Measurements from ENCODE around the gene NR3C1.
"Not testable (repeated sequence)": the region's sequence is repeated elsewhere in the genome, so short reads cannot be mapped to it uniquely, and the experiment has no call there.

The NR3C1 gene

DNA sequence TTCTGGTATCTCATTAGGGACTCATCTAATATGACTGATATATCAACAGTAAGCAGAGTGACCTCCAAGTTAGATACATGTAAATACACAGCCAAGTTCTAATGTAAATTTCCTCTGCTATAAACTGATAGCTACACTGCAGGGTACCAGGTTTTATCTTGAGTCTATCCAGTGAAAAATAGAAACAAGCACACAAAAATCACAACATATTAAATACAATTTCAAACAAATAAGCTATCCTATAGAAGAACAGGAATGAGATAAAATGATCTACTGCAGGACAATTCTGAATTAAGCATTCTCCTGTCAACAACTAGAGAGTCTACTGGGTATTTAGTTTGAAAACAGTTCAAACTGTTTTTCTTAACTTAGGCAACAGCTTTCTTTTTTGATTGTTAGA lies 42.7 kb downstream of the NR3C1 start:
- no peak for DNase-seq

DNA sequence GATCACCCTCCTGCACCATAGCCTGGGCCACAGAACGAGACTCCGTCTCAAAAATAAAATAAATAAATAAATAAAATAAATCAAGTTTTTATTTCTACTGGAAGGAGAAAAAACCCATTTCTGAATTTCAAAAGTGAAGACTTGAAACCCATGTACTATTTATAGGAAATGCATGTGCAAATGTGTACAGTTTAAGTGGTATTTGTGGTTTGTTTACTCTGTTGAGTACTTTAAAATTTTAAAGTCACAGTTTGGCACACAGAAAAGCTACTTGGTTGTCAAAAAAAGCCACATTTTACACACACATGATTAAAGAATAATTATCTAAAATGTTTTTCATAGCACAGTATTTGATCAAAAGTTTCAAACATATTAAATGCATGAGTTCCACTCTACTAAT lies 43.6 kb downstream of the NR3C1 start:
- DNase-seq: no peak

DNA sequence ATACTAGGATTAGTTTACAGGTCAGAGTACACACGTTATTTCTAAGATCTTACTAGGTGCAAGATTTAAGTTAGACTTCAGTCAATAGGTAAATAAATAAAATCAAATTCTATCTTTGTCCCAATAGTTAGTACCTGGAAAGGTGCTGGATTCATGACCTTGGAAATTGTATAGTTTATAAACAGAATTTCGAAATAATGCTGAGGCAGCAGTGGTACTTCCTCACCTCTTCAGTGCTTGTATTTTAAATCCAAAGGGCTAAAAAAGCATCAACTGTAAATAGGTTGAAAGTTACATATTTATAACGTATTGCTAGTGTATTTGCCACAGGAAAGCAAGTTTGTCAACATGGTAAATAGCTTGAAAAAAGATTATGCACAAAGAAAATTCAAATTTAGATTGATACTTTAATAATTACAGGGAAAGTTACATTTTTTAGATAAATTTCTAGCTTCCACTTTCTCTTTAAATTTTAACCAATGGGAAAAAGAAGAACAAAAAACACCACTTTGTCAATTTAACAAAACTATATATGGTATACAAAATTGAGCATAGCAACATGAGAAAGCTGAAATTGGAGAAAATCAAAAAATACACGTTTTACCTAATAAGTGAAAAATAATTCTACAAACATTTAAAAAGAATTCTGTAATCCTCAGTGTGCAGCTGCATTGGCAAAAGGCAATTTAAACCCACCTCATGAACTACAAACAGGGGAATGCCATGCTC lies 46.5 kb downstream of the NR3C1 start:
- DNase-seq: no peak

DNA sequence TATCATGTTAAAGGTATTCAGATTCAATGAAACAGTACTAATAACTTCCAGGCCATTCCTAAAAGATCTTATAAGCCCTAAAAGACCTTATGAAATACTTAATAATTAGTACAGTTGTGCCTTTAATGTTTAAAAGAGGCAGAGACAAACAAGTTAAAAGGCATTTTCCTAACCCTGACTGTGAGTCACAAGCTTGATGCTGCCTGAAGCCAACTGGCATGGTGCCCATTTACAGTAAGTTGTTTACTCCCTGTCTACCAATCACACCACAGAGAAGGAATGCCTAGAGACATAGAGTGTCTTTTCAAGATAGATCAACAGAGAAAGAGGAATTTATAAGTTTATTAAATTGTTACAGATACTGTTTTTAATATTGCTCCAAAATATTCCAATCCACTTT lies 47.8 kb downstream of the NR3C1 start:
- DNase-seq: peak in 2 of 4 experiments; percentile 3 to 37

DNA sequence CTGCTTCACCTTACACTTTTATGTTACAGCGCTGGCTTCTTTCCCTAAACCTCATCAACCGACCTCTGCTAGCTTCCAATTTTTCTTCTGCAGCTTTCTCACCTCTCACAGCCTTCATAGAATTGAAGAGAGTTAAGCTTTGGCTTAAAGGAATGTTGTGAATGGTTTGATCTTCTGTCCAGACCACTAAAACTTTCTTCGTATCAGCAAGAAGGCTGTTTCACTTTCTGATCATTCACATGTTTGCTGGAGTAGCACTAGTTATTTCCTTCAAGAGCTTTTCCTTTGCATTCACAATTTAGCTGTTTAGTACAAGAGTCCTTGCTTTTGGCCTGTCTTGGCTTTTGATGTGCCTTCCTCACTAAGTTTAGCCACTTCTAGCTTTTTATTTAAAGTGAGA lies 49.5 kb downstream of the NR3C1 start:
- DNase-seq: no peak

DNA sequence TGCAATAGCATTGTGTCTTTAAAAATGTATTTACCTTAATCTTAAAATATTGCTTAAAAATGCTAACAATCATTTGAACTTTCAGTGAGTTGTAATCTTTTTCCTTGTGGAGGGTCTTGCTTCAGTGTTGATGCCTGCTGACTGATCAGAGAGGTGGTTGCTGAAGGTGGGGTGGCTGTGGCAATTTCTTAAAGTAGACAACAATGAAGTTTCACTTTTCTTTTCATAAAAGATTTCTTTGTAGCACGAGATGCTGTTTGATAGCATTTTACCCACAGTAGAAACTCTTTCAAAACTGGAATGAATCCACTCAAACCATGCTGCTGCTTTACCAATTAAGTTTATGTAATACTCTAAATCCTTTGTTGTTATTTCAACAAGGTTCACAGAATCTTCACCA lies 50.8 kb downstream of the NR3C1 start:
- peak in 1 of 4 experiments; percentile 2 for DNase-seq

DNA sequence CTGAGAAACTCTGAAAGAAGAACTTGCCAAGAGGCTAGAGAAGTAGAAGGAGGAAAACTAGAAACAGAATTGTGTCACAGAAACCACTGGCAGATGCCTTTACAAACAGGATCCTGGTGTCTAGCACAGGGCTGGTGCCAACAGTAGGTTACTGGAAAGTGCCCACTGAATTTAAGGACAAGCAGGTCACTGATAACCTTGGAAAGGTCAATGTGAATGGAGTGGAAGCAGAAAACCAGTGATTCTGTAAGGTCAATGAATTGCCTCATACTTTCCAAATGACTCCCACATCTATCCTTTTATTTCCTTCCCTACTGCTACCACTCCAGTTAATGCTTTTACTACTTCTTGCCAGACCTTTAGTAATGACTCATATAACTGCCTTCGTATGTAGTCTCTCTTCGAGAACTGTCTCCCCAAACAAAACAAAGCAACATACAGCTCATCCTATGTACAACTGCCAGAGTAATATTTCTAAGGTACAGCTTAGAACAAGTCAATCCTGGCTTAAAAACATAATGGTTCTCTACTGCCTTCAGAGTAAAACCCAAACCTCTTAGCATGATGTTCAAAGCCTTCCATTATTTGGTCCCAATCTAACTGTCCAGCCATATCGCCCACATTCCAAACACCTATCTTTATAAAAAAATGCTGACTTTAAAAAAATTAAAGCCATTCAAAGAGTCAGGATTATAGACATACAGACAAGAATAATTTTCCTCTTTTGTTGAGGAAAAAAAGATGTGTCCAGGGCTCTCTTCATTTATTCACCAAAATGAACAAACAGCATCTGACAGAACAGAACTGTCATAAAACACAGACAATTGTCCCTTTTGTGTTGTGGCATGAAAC lies 52.5 kb downstream of the NR3C1 start:
- no peak for DNase-seq

DNA sequence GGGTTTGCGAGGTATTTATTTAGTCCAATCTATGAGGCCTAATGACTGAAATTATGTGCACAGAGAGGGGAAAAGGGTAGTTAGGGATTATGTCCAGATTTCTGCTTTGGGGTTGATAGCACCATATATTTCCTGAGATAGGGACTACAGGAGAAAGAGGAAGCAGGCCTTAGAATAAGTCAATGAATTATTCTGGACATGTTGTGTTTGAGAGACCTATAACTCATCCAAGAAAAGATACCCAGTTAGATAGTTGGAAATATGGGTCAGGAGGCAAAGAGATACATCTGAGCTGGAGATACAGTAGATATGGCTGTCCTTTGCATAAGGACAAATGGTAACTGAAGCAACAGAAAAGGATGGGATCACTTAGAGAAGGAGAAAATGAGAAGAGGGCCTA lies 53.1 kb downstream of the NR3C1 start:
- DNase-seq: no peak

DNA sequence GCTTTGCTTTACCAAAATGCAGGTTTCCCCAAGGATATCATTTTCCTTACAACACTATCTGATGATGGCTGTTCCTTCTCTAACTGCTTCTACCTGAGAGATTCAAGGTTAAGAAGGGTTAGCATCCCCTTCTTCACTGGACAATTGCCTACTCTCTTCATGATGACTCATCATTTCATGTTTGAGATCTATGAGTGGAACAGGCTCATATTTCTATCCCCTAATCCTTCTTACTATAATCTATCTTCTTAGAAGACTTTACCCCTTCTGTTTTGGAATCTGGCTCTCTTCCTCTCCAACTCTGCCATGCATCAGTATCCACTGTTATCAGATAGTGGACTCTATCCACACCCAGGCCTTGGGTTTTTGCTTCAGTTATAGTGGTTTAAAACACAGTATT lies 54.3 kb downstream of the NR3C1 start:
- DNase-seq: no peak

DNA sequence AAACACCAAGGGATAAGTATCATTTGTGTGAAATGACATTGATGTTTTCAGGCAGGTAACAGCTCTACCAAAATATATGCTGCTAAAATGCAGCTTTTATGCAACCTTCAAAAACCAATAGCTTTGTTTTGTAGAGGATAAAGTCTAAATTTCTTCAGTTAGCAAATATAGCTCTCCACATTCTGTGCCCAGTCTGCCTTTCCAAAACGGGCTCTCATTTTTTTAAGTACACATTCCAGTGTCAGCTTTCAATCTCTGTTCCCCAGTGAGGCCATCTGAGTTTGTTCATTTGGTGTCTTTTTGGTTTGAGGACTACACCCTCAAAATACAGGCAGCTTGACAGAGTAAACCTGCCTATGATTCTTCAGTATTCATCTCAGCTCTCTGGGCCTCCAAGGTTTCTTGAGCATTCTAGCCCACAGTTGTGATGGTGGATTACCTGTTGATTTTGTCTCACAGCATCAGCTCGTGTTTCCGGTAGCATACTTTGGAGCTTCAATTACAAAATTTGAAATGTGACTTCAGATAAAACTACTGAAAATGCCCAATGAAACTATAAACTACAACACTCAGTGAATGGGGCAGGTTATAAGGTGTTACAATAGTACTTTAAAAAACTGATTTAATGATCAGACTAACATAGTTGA lies 55.7 kb downstream of the NR3C1 start:
- DNase-seq: no peak

DNA sequence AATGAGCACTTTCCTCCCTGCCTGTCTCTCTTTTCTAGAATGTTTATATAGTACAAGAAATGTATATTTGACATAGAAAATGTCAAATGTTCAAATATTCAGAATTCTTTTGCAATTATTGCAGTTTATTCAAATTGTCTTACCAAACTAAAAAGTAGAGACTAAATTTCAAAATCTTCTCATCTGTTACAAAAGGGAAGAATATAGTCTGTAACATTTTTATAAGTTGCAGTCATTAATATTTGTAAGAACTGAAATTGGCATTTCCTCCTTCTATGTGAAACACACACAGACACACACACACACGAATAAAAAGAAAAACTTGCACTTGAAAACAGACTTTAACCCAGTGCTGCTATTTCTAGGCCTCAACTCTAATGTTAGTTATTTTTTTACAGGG lies 56.4 kb downstream of the NR3C1 start:
- no peak for DNase-seq

DNA sequence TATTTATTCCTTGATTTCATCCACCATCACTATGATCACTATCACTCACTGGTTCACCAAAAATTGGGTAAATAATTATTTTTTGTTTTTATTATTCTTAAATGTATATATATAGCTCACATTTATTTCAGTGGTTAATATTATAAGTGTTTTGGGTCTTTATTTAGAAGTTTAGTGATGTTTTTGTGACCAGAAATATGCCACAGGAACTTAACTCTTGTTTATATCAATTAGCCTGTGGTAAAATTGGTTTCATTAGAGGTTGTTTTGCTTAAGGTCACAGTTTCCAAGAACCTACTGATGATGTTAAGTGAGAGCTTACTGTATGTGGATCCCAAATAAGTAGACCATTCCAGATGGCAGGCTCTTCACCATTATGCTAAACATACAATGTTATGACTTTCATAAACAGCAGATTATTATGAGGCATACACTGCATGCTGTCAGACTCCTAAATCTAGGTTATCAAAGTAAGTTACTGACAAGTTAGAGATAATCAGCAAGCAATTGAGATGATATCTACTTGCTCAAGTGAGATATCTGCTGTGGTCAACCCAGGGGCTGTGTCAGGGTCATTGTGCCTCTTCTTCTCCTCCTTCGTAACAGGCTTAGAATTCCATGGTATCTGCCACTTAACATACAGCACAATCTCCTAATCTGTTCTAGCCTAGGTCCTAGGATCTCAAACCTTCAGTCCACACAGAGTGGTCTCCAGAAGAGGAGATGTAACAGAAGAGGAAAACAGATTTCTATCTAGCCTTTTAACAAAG lies 57.6 kb downstream of the NR3C1 start:
- DNase-seq: no peak

DNA sequence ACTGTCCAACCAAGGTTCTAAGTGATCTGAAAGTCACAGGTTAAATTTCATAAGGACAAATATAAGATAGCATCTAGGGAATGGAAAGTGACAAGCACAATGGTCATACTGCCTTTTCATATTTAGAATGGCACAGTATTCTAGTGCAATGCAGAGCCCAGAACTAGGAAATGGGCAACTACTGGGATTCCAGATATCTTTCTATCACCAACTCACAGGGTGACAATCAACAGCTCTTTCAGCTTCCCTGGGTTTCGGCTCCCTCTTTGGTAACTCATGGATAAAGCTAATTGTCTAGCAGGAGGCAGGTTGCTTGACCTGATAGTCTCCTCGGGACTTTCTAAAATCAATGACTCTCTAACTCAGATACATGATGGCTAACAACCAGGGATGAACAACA lies 60.4 kb downstream of the NR3C1 start:
- no peak for DNase-seq

DNA sequence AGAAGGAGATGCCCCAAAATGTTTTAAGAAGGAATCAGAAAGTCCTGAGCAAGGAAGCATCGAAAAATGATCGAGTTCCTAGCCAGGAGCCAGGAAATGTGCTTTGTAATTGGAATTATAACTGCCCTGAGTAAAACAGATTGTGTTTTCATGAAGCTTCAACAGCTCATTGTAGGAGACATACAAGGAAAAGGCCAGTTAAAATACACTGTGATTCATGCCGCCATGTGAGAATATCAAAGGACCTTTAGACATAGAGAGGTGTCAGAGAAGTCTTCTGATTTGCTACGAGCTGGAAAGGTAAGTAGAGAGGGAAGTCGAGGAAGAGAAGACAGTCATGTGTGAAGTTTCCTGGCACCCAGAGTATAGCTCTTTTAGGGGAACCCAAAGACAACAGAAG lies 60.9 kb downstream of the NR3C1 start:
- no peak for DNase-seq

DNA sequence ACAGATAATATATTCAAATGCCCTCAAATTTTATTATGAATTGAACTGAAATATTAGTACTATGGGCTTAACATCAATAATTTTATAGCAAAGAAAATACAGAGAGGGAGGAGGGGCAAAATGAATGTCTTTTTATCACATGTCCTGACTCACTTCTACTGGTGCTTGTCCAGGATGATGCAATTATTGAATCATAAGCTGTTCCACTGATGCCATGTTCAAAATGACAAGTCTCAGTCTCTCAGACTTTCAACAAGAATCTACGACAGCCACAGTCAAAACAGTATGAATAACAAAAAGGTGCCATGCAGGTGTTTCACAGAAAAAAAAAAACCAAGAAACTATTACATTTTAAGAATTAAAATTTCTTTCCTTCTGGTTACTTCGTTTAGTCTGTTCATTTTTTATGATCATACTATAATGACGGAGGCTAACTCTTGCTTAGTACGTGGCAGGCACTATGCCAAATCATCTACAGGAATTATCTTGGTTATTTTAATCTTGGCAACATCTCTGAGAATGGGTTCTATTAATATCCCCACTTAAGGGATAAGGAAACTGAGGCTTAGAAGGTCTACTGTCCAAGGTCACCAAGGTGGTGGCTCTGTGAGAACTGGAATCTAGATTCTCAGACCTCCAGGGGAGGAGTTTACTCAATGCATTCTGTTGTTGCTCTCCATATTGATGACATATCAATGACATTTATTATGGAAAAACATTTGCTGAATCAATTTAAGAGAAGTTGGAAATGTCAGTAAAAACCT lies 61.5 kb downstream of the NR3C1 start:
- DNase-seq: no peak

DNA sequence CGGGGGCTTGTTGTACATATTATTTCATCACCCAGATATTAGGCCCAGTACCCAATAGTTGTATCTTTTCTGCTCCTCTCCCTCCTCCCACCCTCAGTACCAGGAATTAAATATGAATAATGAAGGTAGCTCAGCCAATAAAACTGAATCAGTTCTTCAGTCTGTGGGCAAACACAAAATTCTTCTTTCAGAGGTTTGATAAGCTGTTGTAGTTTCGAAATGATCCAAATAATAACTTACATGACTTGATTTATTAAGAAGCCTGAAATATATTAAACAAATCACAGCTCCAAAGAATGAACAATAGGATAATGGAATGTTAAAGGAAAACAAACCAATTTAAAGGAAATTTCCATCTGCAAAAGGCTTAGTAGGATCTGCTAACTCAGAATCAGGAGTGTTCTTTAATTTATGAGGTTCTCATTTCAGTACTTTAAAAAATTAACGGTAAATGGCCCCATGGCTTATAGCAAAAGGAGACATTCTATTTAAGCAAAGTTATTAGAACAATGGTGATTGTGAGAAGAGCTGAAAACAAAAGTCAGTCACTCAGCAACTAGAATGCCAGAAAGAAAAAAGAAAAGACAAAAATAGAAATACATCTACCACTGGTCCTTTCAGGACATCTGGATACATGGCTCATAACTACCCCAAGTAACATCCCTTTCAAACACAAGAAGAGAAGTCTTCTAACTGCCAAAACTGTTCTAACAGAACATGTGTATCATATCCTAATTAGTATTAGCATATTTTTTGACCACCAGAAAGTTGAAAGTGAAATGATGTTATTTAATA lies 62.4 kb downstream of the NR3C1 start:
- no peak for DNase-seq

DNA sequence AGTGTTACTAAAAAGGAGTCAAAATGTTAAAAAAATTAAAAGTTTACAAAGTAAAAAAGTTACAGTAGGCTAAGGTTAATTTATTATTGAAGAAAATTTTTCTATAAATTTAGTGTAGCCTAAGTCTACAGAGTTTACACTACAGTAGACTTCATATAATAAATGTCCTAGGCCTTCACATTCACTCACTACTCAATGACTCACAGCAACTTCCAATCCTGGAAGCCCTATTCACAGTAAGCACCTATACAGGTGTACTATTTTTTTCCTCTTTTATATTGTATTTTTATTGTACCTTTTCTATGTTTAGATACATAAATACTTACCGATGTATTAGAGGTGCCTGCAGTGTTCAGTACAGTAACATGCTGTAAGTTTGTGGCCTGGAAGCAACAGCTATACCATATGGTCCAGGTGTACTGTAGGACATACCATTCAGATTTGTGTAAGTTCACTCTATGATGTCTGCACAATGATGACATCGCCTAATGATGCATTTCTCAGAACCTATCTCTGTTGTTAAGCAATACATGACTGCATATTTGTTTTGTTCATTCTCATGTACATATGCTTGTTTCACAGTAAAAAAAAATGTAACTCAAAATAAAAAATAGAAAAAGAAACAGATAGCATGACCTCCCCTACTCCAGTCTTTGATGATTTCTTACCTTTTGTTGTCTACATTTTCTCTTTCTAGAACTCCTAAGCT lies 64.7 kb downstream of the NR3C1 start:
- DNase-seq: no peak

DNA sequence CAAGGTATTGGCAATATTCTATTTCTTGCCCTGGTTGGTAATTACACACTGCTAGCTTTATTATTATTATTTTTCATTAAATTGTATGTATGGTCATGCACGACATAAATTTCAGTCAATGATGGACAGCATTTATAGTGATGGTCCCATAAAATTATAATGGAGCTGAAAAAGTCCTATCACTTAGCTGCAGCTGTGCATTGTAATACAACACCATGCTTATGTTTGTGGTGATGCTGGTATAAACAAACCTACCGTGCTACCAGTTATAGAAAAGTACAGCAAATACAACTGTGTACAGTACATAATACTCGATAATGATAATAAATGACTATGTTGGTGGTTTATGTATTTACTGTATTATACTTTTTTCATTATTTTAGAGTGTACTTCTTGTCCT lies 65.5 kb downstream of the NR3C1 start:
- no peak for DNase-seq

DNA sequence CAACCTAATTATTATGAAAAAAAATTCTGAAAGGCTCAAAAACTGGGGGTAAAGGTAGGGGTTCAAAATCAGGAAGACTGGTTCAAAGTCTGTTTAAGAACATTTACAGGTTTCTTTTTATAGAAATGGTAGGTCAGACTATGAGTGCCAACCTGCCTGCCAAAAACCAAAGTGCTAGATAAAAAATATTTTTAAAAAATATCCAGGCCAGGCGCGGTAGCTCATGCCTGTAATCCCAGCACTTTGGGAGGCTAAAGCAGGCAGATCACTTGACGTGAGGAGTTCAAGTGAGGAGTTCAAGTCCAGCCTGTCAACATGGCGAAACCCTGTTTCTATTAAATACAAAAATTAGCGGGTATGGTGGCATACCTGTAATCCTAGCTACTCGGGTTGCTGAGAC lies 67.0 kb downstream of the NR3C1 start:
- no peak for DNase-seq

DNA sequence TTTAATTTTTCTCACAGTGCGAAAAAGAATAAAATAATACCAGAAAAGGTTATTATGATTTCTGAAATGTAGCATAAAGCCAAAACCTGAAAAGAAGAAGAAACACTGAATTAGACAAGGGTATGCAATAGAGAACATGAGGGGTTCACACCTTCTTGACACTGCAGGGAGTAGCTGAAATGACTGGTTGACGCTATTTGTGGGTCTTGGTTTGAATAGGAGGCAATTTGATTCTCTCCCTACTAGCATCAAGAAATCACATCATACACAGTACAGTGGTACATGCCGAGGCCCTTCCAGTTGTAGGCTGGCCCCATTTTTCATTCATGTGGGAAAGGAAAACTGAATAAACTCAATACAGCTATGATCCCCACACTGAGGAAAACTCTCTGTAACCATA lies 68.6 kb downstream of the NR3C1 start:
- no peak for DNase-seq

DNA sequence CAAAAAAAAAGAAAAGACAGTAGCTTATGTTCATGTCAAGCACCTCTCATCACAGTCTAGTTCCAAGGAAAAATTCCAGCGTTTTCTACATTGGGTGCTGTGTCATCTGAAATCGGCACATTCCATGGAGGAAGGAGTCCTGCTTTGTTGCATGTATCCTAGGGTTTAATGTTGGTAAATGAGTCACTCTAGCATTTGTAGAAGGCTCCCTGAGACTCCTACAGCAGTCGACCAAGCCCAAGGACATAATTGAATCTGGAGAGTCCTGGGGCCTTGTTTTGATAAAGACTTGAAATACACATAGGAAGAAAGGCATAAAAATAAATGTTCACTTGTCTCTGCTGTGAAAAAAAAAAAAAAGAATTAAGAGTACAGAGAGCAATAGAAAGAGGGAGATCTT lies 69.1 kb downstream of the NR3C1 start:
- DNase-seq: not testable (repeated sequence)

Measured in activated CD4-positive, CD25-positive, alpha-beta regulatory T cell (primary cell).